Cardiac muscle cell (in vitro differentiated cells and primary cell): ENCODE results near the gene TFB2M. TPM values are rescaled to one million over a fixed set of nuclear protein-coding genes. Genes with fewer than 3 reads are reported as not detected.

Experiments
- DNase-seq, 2 donors: peaks; one replicate each; pipeline versions ENCODE4 v3.0.0 to v3.0.0-alpha.2; 2010 to 2017; ENCODE audit warnings: low read depth in 1 of 2, low spot score in 1 of 2
- H3K27ac ChIP-seq: fragments of 200-600 bp; sonication (generic); 2 replicates; pipeline ENCODE4 v1.5.1; 2016
- H3K27me3 ChIP-seq: fragments of 200-600 bp; sonication (generic); 2 replicates; pipeline ENCODE4 v1.6.0; 2016; ENCODE audit warnings: control low read depth
- H3K36me3 ChIP-seq: fragments of 200-600 bp; sonication (generic); 2 replicates; pipeline ENCODE4 v1.5.1; 2016; ENCODE audit warnings: control low read depth
- H3K4me1 ChIP-seq: fragments of 200-600 bp; sonication (generic); 2 replicates; pipeline ENCODE4 v1.8.1; 2017; ENCODE audit warnings: low read depth, mild to moderate bottlenecking, mixed run types
- H3K4me3 ChIP-seq: fragments of 200-600 bp; sonication (generic); 2 replicates; pipeline ENCODE4 v1.5.1; 2016; ENCODE audit warnings: mild to moderate bottlenecking
- H3K9me3 ChIP-seq: fragments of 200-600 bp; sonication (generic); 2 replicates; pipeline ENCODE4 v1.5.1; 2017; ENCODE audit warnings: low read depth, mild to moderate bottlenecking, control low read depth
- polyA plus RNA-seq: library from polyadenylated mRNA; unstranded; fragments of >200 nt; fragmentation: Nextera tagmentation; extraction: Ambion mirVana; gene quantifications from 2 replicates; pipeline ENCODE4 v1.2.1, GENCODE V29; 2016
- total RNA-seq: library from RNA; depleted of rRNA; stranded (reverse); fragments of >200 nt; gene quantifications from 2 replicates; pipeline ENCODE4 v1.2.3, GENCODE V29; 2016
- TF ChIP-seq, protein P1 (sequence below): IDR thresholded peaks from 2 replicates; pipeline ENCODE4 v1.5.1; 2012; ENCODE audit warnings: low read depth, mild to moderate bottlenecking, low read length

Gene TFB2M
- total and polyA plus RNA-seq, 2 experiments from 2014 or later = 7.3 to 9.4 TPM

GRCh38 chr1:246580497-246581370 is 14.7 kb upstream of the TFB2M start:
- Histone ChIP-seq H3K27ac (no peak overlapping the region), H3K4me3 (no peak overlapping the region), H3K4me1 (peaks cover 41% of the 10 kb centered on the region), H3K36me3 (no peaks in the 10 kb centered on the region), H3K9me3 (no peaks in the 10 kb centered on the region), H3K27me3 (no peaks in the 10 kb centered on the region)
- TF ChIP-seq, protein P1, sequence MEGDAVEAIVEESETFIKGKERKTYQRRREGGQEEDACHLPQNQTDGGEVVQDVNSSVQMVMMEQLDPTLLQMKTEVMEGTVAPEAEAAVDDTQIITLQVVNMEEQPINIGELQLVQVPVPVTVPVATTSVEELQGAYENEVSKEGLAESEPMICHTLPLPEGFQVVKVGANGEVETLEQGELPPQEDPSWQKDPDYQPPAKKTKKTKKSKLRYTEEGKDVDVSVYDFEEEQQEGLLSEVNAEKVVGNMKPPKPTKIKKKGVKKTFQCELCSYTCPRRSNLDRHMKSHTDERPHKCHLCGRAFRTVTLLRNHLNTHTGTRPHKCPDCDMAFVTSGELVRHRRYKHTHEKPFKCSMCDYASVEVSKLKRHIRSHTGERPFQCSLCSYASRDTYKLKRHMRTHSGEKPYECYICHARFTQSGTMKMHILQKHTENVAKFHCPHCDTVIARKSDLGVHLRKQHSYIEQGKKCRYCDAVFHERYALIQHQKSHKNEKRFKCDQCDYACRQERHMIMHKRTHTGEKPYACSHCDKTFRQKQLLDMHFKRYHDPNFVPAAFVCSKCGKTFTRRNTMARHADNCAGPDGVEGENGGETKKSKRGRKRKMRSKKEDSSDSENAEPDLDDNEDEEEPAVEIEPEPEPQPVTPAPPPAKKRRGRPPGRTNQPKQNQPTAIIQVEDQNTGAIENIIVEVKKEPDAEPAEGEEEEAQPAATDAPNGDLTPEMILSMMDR = no peak
- no peak for DNase-seq

DNA sequence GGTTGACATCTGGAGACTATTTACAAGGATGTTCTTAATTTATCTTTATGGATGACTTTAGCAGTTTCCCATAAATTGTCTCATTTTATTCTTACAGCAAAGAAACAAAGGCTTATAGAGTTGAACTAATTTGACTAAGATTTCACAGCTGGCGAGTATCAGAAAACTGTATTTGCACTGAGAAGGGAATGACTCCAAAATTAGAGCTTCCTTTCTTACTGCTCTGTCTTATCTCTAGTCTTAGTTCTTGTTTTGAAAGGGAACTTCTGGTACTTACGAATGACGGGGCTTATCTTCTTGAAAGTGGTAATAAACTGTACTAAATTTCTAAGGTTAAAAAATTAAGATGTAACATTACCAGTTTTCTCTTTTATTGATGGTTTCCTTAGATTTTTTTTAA is 13.8 kb upstream of the TFB2M start:
- Histone ChIP-seq H3K9me3 (no peaks in the 10 kb centered on the region), H3K27ac (peak overlapping the region; percentile 69)

DNA sequence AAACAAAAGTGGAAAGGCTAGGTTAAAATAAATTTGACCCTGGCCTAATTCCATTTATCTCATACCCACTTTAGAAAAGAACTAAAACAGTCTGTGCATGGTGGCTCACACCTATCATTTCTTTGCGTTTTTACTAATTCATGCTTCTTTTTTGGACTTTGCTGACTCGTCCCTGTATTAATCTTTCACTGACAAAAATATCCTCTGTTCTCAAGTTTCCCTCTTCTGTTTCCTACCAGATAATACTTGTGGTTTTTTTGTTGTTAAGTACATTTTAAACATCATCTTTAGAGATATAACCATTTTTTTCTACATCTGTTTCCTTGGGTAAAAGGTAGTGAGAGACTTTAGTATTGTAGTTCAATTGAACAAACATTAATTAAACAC is 11.7 kb upstream of the TFB2M start:
- H3K27ac ChIP-seq = peak overlapping the region; percentile 43
- no peaks in the 10 kb centered on the region for H3K36me3 ChIP-seq
- H3K9me3 ChIP-seq = no peaks in the 10 kb centered on the region
- TF ChIP-seq, protein P1 = no peak
- no peak for DNase-seq
- H3K4me3 ChIP-seq = no peak overlapping the region
- peaks cover 34% of the 10 kb centered on the region for H3K4me1 ChIP-seq
- no peaks in the 10 kb centered on the region for H3K27me3 ChIP-seq

More for the DNA sequence above, 13.8 kb upstream of the TFB2M start:
- TF ChIP-seq, protein P1 = no peak
- H3K36me3 ChIP-seq = no peaks in the 10 kb centered on the region
- no peaks in the 10 kb centered on the region for H3K27me3 ChIP-seq
- H3K4me3 ChIP-seq = no peak overlapping the region
- H3K4me1 ChIP-seq = peaks cover 41% of the 10 kb centered on the region
- peak in 1 of 2 donors; percentile 63 for DNase-seq

- DNase-seq = no peak
- H3K36me3 ChIP-seq = no peaks in the 10 kb centered on the region
- H3K9me3 ChIP-seq = no peaks in the 10 kb centered on the region
- no peak overlapping the region for H3K4me3 ChIP-seq
- H3K27ac ChIP-seq = peak overlapping the region; percentile 43
- TF ChIP-seq, protein P1 = no peak
- peaks cover 34% of the 10 kb centered on the region for H3K4me1 ChIP-seq
- no peaks in the 10 kb centered on the region for H3K27me3 ChIP-seq
These were observed 11.1 kb upstream of the TFB2M start for GRCh38 chr1:246577082-246577719.

DNA sequence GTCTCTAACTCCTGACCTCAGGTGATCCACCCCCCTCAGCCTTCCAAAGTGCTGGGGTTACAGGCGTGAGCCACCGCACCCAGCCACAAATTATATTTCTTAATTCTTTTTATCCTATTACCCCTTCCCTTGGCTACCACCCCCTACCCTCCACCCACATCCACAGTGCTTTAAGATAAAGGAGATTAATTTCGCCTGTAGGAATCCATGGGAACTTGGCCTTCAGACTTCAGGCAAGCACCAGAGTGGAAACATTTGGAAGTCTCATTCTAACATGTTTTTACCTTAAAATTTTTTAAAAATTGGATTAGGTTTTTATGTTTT is 10.6 kb upstream of the TFB2M start:
- H3K4me1 ChIP-seq = peaks cover 34% of the 10 kb centered on the region
- no peaks in the 10 kb centered on the region for H3K36me3 ChIP-seq
- H3K27ac ChIP-seq = no peak overlapping the region
- TF ChIP-seq, protein P1 = no peak
- no peak overlapping the region for H3K4me3 ChIP-seq
- no peaks in the 10 kb centered on the region for H3K9me3 ChIP-seq
- no peaks in the 10 kb centered on the region for H3K27me3 ChIP-seq
- no peak for DNase-seq
